HL-60/S4 treated with retinoic acid at 250 ng/mL for 4 days and 3 days (cell line): ENCODE data around the gene TMEM222.

Source experiments
- in situ Hi-C: fragments of 300-500 bp; cut with MboI; formaldehyde crosslinking; loops from 2 replicates; pipeline ENCODE4 v1.7.0; 2022; ENCODE audit warnings: low sequenced_read_pairs

TMEM222 gene

DNA sequence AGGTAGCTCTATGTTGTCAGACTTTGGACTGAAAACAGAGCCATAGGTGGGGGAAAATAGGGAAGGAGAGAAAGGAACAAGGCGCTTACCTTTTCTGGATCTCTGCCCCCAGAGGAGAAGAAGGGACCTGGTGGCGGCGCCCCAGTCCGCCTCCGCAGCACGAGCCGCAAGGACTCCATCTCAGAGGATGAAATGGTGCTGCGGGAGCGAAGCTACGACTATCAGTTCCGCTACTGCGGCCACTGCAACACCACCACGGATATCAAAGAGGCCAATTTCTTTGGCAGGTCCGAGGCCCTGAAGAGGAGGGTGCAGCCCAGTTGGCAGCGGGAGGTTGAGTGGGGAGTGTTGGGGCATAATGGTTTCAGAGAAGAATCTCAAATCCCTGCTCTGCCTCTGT is 18.5 kb upstream of the TMEM222 start:
- in situ Hi-C loops, result loop anchor here (10.0 kb wide), 1 partner anchor 91 kb away; the partner anchor contains the start of gene GPR3

DNA sequence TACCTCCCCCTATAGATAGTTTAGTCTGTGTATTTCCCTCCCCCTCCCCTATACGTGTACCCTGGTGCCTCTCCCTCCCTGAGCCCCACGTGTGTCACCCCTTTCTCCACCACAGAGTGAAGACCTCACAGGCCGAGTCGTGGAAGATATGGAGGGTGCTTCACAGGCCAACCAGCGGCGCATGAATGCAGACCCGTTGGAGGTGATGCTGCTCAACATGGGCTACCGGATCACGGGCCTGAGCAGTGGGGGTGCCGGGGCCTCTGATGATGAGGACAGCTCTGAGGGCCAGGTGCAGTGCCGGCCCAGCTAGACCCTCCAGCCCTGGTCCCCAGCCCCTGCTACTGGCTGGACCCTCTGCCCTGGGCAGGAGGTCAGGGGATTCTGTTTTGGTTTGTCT is 15.9 kb upstream of the TMEM222 start:
- in situ Hi-C loops, result loop anchor here (10.0 kb wide), 1 partner anchor 89 kb away; the partner anchor contains the start of gene GPR3

DNA sequence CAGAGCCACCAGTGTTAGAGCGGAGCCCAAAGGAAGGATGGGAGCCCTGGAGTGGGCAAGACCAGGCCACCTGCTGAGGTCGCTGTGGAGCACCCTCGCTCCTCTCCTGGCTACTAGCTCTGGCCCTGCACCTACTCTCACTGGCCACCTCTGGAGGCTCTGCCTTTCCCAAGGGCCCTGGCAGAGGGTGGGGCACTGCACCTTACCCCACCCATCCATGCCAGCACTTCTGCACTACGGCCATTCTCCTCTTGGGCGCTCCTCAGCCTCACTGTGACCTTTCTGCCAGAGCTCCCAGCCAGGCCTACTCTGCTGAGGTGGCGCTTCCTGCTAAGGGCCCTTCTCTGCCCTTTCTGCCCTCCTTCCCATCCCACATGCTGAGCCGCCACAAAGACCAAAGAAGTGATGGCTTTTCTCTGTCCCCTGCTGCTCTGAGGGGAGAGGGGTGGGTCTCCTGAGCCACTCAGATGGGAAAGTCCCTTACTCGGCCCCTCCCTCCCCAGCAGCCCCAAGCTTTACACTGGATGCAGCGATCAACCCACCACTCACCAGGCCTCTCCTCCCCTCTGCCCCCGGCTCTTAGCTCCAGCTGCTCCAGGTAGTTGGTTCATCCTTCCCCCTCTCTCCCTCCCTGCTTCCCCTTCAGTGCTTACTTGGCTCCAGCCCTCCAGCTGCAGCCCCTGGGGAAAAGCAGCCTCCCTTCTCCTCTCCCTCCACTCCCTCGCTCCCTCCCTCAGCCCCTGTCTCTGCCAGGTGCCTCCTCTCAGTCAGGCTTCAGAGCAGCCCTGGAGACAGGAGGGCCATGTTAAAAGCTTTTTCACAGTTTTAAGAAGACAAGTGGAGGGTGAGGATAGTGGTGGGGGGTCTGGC is 14.8 kb upstream of the TMEM222 start:
- in situ Hi-C loops, result loop anchor here (10.0 kb wide), 1 partner anchor 88 kb away; the partner anchor contains the start of gene GPR3

DNA sequence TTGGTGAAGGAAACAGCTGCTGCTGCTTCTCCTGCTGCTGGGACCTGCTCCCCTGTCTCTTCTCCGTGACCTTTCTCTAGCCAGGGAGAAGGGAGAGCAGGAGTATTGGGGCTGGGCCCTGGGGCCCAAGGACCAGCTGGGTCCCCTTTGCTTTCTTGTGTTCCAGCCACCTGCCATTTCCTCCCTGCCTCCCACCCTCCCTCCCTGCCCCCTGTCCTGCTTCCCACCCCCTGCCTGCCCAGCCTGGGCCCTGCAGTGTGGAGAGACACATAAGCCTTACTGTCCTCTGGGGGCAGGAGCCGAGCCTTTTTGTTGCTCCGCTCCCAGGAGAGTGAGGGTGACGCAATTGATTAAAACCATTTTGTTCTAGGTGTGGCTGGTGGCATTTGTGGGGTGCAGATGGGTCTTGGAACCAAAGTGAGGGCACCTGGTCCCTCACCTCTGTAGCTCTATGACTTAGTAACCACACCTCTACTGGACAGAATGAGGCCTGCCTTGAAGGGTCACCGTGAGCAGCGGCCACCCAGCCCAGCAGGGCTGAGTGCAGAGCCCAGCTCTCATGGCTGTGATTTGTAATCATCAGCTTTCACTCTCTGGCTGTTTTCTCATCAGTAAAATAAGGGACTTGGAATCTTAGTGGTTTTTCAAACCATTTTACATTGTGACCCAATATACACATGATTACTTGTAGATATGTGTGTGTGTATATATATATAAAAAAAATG is 13.9 kb upstream of the TMEM222 start:
- in situ Hi-C loops, result loop anchor here (10.0 kb wide), 1 partner anchor 87 kb away; the partner anchor contains the start of gene GPR3

DNA sequence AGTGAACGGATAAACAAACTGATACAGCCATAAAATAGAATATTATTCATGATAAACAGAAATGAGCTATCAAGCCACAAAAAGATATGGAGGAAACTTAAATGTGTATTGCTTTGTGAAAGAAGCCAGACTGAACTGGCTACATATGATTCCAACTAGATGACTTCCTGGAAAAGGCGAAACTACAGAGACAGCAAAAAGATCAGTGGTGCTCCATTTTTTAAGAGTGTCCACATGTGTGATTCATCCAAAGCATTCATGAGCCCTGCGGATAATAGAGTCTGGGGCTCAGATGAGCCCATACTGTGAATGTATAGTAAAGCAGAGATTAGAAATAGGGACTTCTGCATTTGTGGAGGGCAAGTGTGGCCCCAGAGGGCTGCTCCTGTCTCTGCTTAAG is 7.8 kb upstream of the TMEM222 start:
- in situ Hi-C loops, result no loop called here

DNA sequence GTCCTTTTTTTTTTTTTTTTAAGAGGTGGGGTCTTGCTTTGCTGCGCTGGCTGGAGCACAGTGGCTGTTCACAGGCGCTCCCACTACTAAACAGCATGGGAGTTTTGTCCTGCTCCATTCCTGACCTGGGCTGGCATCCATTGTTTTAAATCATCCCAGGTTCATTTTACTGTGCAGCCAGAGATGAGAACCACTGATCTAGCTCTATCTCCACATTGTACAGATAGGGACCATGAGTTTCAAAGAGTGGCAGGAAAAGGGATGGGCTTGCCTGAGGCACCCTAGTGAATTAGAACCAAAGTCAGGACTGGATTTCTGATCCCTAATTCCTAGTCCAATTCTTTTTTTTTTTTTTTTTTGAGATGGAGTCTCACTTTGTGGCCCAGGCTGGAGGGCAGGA is 7.2 kb upstream of the TMEM222 start:
- in situ Hi-C loops, result no loop called here

DNA sequence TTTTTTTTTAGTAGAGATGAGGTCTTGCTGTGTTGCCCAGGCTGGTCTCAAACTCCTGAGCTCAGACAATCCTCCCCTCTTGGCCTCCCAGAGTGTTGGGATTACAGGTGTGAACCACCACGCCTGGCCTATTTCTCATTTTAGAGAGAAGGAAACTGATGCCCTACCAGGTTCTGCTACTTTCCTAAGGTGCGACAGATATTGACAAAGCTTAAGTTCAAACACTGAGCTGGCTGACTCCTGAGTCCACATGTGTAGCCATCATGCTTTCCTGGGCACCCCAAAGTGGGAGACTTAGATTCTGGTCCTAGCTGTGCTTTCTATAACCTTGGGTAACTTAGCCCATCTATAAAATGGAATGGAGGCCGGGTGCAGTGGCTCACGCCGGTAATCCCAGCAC is 5.1 kb upstream of the TMEM222 start:
- in situ Hi-C loops, result no loop called here

DNA sequence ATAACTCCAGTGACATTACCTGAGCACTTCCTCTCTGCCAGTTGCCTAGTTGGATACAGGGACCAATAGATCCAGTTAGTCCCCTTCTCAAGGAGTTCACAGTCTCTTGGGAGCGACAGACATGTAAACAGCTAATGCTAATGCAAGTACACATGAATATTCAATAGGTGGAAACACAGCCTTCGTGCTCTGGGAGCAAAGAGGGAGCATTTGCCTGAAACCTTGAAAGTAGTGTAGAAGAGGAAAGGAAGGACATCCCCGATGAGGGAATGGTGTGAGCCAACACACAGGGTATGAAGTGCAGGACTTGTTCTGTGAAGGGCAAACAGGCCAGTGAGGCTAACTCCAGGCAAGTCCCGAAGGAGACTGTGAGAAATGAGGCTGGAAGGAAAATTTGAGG is 3.8 kb upstream of the TMEM222 start:
- in situ Hi-C loops, result no loop called here

DNA sequence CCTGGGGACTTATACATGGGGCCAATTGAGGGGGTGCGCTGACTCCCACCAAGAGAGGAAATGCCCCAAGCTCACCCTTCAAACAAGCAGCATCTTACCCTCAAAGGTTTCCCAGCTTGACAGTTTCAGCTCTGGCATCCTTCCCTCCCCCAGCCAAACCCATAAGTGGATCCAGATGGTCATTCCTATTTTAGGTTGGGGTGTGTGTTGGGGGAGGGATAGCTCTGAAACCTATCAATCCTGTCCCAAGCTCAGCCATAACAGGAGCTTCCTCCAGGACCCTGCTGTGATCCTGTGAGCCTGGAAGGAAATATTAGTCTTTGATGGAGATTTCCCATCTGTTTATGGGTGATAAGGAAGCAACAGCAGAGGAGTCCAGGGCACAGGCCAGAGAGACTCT is 3.4 kb upstream of the TMEM222 start:
- in situ Hi-C loops, result no loop called here

DNA sequence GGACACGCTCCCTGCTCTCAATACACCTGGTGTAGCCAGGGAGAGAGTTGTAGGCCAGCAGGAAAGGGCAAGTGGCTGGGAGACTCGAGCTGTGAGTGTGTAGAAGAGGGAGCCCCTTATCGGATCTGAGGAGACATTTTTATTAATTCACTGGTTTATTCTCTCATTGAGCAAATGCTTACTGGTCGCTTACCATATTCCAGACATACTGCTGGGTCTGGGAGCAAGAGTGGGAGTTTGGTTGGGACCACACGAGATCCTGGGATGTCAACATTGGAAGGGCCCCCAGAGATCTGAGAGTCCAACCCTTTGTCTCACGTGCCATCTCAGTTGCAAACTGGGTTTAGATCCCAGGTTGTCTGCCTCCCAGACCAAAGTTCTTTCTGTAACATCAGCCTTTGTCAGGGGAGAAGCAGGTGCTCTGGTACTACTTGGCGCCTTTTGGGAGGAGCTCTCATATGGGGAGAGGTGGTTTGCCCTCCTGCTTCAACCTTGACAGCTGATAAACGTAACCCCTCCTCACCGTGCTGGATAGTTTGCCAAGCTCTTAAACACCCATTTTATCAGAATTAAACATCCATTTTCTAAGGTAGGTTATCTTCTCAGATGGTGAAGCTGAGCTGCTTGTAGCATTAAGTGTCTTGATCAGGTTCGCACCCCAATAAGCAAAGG is 742 bp downstream of the TMEM222 start:
- in situ Hi-C loops, result no loop called here

DNA sequence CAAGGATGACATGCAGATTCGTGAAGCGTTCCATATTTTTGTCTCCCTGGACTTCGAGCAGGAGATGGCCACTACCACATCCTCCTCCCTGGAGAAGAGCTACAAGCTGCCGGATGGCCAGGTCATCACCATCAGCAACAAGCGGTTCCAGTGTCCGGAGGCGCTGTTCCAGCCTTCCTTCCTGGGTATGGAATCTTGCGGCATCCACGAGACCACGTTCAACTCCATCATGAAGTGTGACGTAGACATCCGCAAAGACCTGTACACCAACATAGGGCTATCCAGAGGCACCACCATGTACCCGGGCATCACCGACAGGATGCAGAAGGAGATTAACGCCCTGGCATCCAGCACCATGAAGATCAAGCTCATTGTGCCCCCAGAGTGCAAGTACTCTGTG is 3.3 kb downstream of the TMEM222 start:
- in situ Hi-C loops, result no loop called here

DNA sequence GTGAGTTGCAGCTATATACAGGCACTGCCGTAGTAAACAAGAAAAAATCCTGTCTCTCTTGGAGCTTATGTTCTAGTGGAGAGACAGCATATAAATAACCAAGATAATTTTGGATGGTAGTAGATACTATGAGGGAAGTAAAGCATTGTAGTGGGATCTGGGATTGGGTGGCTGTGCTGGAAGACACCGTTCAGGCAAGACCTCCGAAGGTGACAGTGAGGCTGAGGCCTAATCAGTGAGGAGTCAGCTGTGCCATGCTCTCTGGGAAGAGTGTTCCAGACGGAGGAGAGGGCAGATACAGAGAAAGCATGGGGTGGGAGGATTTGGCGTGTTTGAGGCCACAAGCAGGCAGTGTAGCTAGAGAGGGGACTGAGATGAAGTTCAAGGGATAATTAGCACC is 6.0 kb downstream of the TMEM222 start:
- in situ Hi-C loops, result no loop called here

DNA sequence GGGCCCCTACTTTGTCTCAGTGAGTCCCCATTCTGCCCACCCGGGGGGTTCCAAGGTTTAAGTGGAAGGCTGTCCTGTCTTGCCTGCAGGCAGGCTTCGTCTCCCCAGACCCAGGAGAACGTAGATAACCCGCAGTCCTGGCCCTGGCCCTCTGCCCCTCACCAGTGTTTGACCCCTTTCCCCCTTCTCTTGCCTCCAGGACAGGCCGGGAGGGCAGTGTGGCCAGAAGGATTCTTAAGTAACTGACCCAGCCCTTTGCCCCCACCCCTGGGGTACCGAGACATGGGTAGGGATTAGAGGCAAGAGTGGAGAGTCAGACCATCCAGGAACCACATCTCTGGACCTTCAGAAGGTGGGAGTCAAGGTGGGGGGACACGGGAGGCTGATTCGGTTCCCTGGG is 8.8 kb downstream of the TMEM222 start:
- in situ Hi-C loops, result no loop called here

DNA sequence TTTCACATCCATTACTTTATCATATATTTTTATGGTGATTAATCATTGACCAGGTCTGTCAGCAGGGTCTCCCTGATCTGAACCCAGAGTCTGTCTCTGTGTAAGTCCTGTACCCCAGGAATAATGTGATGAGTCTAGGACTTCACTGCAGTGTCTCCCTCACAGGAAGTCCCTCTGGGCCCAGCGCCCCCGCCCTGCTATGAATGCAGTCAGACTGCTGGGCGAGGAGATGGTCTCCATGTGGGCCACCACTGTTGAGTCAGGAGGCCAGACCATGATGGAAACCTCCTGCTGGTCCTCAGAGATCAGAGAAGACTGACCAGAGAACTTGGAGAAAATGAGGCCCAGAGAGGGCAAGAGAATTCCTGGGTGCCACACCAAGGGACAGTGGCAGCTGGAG is 9.5 kb downstream of the TMEM222 start:
- in situ Hi-C loops, result no loop called here

DNA sequence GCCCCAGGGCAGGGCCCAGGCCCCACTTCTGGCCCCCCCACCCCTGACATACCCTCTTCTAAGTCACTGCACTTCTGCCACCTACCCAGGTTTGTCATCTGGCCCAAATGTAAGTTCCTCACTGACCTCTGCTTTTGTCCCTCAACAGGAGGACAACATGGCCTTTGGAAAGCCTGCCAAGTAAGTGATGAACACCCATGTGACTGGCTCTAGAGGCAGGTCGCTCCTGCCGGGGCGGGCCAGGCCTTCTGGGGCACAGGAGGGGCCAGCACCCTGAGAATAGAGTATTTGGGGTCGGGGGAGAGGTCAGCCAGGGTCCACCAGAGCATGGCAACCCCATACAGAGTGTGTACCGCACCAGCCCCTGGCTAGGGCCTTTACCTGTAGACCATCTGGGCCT is 10.0 kb downstream of the TMEM222 start:
- in situ Hi-C loops, result no loop called here

DNA sequence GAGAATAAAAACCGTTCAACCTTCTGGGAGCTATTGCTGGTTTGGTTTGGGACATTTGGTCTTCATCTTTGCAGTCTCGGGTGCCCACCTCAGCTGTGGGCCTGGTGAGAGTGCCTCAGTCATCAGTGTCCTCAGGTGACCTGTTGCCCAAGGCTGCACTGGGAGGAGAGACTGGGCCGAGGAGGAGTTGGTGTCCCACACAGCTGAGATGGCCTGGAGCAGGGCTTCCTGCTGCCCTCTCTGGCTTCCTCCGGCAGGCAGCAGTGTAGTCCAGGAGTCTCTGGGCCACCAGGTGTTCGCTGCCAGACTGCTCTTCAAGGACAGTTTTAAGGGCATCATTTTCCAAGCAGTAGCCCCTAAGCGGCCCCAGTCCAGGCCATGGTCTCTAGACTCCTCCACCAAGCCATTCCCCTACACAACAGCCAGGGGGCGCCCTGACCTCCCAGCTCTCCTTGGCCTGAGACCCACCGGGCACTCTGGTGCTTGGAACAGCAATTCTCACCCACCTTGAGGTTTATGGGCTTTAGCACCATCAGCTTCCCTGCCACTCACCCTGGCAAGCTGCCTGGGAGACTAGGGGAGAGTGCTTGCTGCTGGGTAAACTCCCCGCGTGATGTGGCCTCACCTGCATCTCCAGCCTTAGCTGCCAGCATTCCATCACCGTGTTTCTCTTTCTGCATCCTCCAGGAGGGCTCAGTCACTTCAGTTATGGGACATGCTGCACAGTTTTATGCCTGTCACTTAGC is 10.7 kb downstream of the TMEM222 start:
- in situ Hi-C loops, result no loop called here

DNA sequence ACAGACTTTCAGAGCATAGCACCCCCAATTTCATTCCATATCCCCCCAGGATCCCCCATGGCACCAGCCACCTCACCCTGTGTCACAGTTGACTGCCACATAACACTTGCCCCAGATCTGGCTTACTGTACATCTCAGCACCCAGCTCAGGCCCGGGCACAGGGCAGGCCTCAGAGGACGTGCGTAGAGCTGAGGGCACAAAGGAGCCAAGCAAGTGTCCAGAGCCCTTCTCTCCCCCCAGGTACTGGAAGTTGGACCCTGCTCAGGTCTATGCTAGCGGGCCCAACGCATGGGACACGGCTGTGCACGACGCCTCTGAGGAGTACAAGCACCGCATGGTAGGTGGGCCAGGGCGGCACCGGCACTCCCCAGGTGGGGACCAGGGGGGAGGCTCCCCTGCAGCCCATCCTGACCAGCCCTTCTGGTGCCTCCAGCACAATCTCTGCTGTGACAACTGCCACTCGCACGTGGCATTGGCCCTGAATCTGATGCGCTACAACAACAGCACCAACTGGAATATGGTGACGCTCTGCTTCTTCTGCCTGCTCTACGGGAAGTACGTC is 11.8 kb downstream of the TMEM222 start:
- in situ Hi-C loops, result no loop called here

DNA sequence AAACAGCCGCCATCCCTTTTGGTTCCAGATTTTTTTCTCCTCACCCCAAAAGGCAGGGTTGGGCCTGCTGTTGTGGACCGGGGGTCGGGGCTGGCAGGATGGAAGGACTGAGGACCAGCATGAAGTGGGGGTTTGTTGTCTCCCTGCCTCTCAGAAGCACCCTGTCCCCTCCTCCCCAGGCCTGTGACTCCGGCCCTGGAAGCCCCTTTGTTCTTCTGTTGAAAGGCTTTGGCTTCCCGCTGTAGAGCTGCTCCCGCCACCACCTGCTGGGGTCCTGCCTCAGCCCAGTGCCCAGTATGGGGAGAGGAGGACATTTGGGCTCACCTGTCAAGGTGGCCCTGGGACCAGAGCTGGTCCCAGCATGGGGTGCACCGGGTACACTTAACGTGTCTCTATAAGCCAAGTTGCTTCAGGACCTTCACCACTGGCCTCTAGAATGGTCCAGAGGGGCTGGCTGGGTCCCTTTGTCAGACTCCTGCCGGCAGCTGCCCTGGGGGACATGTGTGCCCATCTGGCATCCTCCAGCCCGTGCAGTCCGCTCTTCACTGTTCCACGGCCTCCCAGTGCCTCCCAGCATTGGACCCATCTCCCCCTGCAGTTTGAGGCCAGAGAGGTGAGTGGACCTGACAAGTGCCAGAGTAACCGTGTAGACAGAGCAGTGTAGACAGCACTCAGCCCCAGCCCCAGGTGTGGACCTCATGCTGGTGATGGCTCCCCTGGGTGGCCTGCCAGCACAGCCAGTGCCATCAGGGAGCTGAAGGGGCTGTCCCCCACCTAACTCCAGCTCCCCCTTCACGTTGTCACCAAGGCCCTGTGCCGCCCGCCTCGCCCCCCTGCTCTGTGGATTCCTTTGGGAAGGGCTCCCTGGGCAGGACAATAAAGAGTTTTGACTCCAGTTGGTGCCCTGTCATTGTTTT is 13.8 kb downstream of the TMEM222 start:
- in situ Hi-C loops, result no loop called here

DNA sequence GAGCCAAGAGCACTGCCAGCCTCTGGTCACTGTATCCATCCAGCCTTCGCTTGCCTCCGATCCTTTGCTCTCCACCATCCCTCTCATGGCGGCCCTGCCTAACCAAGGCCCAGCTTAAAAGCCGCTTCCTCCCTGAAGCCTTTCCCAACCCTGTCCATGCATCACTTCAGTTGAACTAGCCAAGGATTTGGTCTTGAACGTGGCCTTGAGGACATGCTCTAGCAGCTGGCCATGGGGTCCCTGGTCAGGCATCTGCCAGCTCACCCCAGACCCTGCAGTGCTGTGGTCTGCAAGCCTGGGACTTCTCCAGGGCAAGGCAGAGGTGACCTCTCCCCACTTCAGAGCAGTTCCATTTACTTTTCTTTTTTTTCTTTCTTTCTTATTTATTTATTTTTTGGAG is 14.8 kb downstream of the TMEM222 start:
- in situ Hi-C loops, result no loop called here
